Epidermal melanocyte (primary cell): ENCODE data around the gene ATP6V1B1.

Source experiments
- DNase-seq: peaks from one replicate; pipeline ENCODE4 v3.0.0; 2011; ENCODE audit warnings: low spot score; ENCODE audit not compliant: insufficient read length

The ATP6V1B1 gene

DNA sequence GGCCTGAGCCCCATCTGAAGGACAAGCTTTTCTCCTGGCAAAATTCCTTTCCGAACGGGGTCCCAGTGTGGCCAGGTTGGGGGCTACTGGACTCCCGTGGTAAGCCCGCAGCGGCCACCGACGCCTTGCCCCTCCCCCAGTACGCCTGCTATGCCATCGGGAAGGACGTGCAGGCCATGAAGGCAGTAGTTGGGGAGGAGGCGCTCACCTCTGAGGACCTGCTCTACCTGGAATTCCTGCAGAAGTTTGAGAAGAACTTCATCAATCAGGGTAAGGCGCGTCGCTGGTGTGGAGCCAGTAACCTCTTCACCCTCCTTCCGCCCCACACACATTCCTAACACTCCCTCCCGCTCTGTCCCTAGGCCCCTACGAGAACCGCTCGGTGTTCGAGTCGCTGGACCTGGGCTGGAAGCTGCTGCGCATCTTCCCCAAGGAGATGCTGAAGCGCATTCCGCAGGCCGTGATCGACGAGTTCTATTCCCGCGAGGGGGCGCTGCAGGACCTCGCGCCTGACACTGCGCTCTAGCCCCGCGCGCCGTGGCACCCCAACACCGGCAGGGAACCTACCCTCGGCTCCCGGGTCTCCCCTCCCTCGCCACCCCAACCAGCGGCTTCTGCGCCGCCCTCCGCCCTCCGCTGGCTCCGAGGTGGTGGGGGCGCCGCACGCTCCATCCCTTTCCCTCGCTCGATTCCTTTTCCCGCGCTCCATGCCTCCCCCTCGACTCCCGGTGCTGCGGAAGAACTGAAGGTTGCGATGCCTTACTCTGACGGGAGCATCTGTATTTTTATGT lies 29.1 kb downstream of the ATP6V1B1 start:
- peak; percentile 61 for DNase-seq

DNA sequence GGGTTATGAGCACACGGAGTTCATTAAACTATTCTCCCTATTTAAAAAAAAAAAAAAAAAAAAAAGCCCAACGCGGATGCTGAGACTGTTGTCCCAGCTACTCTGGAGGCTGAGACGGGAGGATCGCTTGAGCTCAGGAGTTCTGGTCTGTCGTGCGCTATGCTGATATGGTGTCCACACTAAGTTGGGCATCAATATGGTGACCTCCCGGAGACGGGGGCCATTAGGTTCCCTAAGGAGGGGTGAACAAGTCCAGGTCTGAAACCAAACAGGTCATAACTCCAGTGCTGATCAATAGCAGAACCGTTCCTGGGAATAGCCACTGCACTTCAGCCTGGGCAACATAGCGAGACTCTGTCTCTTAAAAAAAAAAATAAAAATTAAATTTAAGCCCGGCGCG lies 29.8 kb downstream of the ATP6V1B1 start:
- no peak for DNase-seq

DNA sequence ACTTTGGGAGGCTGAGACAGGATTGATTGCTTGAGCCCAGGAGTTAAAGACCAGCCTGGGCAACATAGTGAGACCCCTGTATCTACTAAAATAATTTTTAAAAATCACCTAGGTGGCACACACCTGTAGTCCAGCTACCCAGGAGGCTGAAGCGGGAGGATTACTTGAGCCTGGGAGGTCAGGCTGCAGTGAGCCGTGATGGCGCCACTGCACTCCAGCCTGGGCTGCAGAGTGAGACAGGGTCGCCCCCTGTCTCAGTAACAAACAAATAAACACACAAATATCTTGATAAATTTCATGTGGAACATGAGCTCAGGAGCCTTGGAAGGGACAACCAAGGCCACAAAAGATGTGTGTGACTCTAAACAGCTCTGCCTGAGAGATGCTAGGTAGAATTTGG lies 31.0 kb downstream of the ATP6V1B1 start:
- DNase-seq: no peak

DNA sequence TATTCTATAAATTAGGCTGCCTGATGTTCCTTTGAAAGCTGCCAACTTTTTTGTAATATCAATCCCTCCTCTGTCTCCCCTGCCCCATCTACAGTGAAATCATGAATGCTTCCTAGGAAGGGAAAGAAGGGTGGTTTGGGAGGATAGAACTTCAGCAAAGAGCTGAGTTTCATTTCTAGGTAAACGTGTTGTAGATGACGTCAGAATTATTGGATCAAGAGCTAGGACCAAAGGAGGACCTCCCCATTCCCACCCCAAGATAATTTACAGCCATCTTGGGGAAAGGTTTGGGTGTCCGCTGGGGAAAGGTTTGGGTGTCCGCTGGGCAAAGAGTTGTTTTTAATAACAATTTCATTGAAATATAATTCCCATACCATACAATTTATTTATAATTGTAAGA lies 31.5 kb downstream of the ATP6V1B1 start:
- no peak for DNase-seq

DNA sequence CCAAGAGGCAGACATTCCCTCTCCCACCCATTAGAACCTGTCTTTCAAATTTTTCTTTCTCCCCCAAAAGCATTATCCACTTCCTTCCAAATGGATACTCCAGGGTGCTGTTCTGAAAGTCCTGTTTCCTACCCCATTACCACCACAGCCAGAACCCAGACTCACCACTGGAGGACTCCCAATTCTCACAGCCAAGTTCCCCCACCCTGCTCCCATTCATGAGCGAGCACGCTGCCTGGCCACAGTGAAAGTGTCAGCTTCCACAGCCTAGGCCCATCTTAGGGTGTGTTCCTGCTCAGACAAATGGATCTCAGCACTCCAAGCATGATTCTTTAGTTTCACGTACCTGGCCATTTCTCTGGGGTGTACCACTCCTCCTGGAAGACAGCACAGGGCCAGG lies 38.9 kb downstream of the ATP6V1B1 start:
- no peak for DNase-seq

DNA sequence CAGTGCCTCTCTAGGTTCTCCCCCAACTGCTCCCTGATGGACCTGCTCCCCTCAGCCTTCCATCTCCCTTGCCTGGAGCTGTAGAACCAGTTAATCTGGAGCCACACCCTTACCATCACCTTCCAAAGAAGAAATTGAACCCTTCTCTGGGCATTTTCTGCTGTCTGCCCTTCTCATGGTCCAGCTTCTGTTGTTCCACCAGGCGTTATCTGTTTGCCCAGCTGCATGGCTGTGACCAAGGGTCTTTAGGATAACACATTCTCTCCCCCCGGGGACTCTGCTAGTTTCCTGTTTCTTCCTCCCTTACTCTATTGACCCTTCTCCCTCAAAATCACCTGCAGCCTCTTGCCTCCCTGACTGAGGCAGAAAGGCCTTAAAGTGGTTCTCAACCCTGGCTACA lies 39.5 kb downstream of the ATP6V1B1 start:
- DNase-seq: no peak

DNA sequence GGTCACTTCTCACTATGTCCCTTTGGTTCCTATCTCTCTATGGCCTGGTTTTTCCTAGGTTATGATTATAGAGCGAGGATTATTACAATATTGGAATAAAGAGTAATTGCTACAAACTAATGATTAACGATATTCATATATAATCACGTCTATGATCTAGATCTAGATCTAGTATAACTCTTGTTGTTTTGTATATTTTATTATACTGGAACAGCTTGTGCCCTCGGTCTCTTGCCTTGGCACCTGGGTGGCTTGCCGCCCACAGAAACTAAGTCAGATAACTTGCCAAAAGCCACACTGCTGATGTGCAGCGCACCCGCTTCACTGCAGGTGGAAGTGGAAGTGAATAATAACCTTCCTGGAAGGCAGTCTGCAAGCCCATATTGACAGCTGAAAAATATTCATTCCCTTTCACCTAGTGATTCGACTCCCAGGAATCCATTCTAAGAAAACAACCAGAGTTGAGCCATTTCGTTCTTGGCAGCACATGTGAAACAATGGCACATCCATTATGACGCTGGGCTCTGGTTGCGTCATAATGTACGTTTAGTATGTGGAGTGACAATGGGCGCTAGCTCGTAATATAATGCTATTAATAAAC lies 42.0 kb downstream of the ATP6V1B1 start:
- DNase-seq: no peak

DNA sequence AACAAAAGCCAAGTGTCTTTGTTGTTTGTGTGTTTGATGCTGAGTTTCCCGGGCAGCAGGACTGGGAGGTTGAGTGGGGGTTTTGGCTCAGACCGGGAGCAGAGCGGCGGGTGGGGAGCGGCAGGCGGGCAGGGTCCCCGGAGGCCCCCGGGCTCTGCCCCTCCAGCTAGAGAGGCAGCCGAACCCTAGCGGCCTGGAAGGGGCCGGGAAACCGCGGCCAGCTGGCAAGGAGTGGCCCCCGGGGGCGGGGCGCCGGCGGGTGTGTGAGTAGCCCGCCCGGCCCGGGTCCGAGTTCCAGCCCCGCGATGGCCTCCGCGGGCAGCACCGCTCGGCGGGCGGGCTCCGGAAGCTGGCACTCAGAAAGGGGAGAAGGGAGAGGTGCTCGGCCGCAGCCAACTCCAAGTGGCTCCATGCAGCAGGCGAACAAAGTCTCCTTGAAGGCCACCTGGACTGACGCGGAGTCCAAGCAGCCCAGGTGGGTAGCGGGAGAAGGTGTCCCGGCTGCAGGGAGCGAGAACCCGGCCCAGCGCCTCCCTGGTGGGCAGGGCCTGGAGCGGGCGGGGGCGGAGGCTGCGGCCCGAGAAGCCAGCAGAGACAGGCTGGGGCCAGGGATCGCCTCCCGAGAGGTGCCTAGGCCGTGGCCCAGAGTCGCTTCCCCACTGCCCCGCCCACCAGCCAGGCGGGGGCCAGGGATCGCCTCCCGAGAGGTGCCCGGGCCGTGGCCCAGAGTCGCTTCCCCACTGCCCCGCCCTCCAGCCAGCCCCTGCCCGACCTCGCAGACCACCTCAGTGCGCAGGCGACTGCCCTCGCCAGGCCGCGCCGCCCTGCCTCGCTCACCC lies 42.9 kb downstream of the ATP6V1B1 start, which contains the start of gene ANKRD53:
Gene ANKRD53, plus strand, starts transcription at position 290 of the 839 bp plus-strand sequence. Its CDS starts 16 bp downstream, at position 306.
- no peak for DNase-seq

DNA sequence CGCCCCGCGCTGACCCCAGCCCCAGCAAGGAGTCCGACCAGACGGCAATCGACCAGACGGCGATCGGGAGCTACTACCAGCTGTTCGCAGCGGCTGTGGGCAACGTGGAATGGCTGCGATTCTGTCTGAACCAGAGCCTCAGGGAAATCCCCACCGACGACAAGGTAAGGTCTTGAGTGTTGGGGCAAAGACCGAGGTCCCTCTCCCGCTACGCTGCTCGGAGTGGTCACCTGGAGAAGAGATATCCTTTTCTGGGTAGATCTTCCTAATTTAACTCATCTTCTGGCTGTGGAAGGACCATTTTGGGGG lies 43.4 kb downstream of the ATP6V1B1 start:
- DNase-seq: no peak

DNA sequence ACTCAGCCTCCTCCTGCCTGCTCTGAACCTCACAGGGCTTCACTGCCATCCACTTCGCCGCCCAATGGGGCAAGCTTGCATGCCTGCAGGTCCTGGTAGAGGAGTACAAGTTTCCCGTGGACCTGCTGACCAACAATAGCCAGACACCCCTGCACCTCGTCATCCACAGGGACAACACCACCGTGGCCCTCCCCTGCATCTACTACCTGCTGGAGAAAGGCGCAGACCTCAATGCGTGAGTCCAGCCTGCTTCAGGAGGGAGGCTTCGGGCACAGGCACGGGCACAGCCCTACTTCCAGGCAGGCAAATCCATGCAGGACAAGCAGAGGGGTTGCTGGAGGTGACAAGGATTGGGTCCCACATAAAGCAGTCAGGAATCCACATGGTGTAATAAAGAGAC lies 43.9 kb downstream of the ATP6V1B1 start:
- DNase-seq: no peak

DNA sequence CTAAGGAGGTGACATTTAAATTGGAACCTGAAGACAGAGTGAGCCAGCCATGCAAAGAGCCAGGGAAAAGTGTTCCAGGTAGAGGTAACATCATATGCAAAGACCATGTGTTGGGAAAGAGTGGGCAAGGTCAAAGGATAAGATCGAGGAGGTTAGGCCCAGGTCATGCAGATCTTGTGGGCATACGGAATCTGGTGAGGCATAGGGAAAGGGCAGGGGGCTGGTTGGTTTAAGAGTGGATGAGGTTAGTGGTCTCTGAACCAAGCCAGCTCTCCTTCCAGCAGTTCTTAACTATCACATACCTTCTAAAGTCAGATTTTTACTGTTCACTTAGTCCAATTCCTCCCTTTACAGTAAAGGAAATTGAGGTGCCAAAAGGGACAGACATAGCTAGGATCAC lies 45.7 kb downstream of the ATP6V1B1 start:
- no peak for DNase-seq

DNA sequence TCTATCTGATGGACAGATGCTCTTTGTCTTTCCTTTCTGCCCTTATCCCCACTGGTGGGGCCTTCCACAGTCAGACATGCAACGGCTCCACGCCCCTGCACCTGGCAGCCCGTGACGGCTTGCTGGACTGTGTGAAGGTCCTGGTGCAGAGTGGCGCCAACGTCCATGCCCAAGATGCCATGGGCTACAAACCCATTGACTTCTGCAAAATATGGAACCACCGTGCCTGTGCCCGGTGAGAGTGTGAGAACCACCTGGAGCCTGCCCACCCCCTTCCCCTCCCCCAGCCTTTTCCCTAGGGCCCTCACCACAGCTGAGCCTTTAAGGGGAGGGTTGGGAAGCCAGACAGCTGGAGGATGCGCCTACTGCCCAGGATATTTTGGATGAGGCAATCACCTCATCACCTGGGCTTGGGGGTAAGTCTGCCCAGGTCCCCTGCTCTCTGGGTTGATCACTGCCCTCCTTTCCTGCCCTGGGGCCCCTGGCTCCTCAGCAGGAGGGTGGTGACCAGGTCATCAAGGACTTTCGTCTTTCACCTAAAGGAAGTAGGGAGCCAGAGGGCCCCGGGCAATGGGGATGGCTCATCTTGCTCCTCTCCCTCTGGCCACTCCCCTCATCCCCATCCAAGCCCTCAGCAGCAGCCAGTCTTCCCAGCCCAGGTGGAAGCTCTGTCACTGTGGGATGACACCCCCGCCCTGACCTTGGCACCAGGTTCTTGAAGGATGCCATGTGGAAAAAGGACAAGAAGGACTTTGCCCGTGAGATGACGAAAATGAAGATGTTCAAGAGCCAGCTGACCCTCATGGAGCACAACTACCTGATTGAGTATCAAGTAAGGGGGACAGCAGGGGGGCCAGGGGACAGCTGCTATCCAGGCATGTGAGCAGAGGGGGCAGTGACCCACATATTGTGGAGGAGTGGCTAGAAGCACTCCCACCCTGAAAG lies 46.4 kb downstream of the ATP6V1B1 start:
- no peak for DNase-seq

DNA sequence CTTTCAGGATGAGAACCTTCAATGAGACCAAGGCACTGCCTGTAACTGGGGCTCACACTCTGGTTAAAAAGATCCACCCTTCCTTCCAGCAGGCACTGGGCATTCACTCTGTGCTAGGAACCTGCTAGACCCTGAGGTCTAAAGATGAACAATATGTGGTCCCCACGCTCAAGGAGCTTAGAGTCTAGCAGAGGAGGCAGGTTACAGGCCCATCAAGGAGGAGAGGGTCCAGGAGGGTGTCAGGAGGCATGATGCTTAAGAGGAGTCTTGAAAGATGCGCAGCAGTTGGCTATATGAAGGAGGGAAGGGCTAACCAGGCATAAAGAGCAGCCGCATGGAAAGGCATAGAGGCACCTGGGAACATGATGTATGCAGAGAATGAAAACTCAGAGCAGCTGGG lies 47.3 kb downstream of the ATP6V1B1 start:
- DNase-seq: no peak

DNA sequence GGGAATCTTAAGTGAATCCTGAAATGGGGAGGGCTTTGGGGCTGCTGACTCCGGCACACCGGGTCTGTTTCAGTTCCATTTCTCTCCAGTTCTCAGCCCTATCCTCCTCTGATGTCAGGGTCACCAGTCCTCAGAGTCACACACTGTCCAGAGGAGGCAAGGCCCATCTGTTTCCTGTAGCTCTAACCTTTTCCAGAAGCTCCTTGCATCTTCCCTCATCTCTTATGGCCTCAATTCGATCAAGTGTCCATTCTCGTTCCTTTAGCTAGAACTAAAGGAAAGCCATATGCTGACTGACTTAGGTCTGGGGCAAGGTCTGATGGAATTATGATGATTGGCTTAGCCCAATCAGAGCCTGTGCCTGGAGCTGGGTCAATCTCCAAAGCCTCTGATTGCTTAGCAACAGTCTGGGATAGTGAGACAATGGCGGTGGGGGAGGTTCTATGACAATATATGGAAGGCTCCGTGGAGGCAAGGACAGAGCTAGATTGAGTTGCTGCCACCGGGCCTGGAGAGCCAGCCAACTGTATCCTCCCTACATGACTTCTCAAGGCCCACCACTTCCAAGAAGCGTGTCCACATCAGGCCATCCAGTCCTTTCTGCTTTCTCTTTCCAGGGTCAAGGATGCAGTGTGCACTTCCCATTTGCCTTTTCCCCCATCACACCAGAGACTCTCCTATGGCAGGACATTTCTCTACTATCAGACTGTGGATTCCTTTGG lies 48.0 kb downstream of the ATP6V1B1 start:
- no peak for DNase-seq

DNA sequence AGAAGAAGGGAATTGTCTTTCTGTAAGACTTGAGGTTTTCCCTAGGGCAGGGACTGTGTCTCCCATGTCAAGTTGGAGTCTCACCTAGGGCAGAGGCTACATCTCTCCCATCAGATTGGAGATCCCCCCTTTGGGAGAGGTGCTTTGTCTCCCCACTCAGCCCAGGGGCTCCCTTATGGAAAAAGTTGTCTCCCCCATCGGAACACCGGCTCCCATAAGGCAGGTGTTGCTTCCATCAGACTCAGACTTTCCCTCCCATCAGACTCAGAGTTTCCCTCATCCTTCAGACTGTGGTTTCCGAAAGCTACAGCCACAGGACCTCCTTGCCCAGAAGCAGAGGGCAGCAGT lies 48.5 kb downstream of the ATP6V1B1 start:
- DNase-seq: no peak

DNA sequence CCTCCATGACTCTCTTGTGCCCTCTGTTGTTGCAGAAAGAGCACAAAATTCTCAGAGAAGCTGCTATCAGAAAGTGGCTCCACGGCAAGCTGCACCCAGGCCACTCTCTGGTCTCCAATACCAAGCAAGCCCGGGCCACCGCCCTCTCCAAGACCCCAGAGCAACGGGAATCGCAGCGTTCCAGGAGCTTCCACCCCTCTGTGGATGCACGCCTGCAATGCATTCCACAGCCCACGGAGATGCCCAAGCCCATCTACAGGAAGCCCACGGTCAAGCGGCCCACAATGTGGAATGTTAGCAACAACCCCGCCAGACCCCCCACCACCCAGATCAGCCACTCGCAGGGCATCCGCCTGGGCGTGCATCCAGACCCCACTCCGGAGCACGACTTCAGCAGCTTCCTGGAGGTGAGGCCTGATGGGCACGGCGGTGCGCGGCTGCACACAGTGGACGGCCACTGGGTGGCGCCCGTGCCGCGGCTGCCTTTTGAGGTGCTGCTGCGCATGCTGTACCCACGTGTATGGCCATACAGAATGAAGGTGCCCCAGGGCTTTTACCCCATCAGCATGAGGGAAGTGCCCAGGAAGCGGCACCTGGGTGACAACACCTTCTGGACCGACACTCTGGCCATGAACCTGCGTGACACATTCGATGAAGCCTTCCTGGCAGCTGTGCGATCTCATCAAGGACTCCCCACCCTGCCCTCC lies 49.0 kb downstream of the ATP6V1B1 start:
- no peak for DNase-seq

DNA sequence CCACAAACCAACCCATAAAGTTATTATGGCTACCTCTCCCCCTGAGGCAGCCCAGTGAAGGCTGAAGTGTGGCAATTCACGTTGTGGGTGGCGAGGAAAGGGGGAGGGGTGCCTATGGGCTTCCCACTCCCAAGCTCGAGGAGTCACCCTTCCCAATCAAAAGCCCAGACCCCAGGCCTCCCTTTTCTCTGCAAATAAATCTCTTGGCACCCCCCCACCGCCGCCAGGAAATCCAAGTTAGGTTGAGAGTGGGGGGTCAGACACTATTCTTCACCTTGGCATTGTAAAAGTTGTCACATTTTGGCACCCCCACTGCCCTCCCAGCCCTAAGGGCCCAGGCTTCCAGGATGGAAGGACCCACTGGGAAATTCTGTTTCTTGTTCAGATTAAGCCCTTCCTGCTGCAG lies 49.6 kb downstream of the ATP6V1B1 start:
- no peak for DNase-seq

DNA sequence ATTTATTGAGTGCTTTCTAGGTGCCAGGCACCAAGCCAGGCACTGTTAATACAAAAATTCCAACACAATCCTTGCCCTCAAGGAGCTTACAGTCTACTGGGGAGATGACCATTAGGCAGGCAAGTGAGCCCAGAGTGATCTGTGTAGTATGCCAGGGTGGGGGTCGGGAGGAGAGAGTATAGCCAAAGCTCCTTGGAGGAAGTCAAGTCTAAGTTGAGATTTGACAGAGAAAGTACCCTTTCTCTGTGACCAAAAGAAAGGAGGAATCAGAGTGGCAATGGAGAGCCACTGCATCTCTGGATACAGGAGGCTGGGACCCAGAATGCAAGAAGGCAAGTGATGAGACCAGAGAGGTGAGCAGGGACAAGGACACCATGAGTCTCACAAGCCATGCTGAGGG lies 50.3 kb downstream of the ATP6V1B1 start:
- no peak for DNase-seq

DNA sequence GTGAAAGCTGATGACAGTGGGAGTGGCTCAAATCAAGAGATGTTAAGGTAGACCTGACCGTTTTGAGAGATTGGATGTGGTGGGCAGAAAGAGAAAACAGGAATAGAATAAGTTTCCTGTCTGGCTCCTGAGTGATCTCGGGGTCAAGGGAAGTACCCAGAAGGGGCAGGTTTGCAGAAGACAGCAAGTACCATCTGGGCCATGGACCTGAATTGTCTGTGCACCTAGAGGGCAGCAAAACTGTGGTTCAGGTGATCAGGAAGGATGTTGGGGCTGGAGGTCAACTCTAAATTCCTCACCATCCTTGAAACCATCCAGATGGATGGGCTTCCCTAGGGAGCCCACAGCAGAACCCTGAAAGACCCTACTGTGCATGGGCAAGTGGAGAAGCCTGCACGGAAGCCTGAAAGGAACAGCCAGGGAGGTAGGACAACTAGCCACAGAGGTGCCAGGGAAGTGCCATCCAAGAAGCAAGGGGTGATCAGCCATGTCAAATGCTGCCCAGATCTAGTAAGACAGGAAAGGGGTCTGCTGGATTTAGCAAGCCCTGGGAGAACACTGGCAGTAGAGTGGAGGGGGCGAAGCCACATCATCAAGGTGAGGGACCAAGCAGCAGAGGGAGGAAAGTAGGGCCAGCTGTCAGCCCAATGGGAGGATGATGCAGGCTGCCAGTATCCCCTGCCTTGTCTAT lies 50.9 kb downstream of the ATP6V1B1 start:
- no peak for DNase-seq

DNA sequence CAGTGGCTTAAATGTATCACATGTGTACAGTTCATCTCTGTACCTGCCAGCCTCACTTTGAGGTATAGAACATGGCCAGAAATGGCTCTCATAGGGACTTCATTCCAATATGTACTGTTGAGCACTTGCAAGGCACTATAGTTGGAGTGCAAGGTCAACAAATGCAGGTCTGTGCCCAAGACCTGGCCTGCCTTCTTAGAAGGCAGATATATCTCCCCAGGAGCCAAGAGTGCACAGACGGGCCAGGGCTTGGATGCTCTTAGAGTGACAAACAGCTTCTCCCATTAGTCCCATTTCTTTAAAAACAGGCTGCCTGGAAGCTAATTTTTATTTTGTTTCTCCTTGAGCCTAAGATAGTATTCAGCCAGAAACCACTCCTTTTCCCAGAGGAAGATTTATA lies 51.7 kb downstream of the ATP6V1B1 start:
- no peak for DNase-seq
